Transverse colon (tissue), 4 donors: ENCODE results near the gene C1orf115. TPM values are rescaled to one million over a fixed set of nuclear protein-coding genes. Genes with fewer than 3 reads are reported as not detected.

Experiments
- DNase-seq: peaks from one replicate; pipeline ENCODE4 v3.0.0-alpha.2; 2019
- H3K27ac ChIP-seq, 4 donors: fragments of 200-600 bp; sonication (generic); 2 replicates each; pipeline ENCODE4 v1.5.1; 2016 to 2018; ENCODE audit warnings: inconsistent platforms in 4 of 4
- H3K27me3 ChIP-seq: fragments of 200-600 bp; sonication (generic); 2 replicates; pipeline ENCODE4 v1.5.1; 2017; ENCODE audit warnings: inconsistent platforms
- H3K36me3 ChIP-seq, 4 donors: fragments of 200-600 bp; sonication (generic); 2 replicates each; pipeline ENCODE4 v1.5.1; 2017 to 2019; ENCODE audit warnings: inconsistent platforms in 4 of 4
- H3K4me1 ChIP-seq, 4 donors: fragments of 200-600 bp; sonication (generic); 2 replicates each; pipeline ENCODE4 v1.5.1; 2017 to 2020; ENCODE audit warnings: inconsistent platforms in 4 of 4
- H3K4me3 ChIP-seq, 4 donors: fragments of 200-600 bp; sonication (generic); 1 replicate in 1 of 4; 2 replicates in 3 of 4; pipeline versions ENCODE4 v1.5.1 to v1.6.1; 2017 to 2019; ENCODE audit warnings: inconsistent platforms in 4 of 4
- H3K9me3 ChIP-seq, 2 donors: fragments of 200-600 bp; sonication (generic); 2 replicates each; pipeline ENCODE4 v1.5.1; 2017 to 2019; ENCODE audit warnings: inconsistent platforms in 2 of 2
- EP300 ChIP-seq: sonication (generic); formaldehyde crosslinking; IDR thresholded peaks from one replicate; pipeline ENCODE4 v1.6.1; 2017; ENCODE audit warnings: antibody characterized with exemption, low read depth
- POLR2A ChIP-seq: fragments of 450-650 bp; IDR thresholded peaks from one replicate; pipeline ENCODE4 v1.6.1; 2016; ENCODE audit warnings: antibody characterized with exemption, mild to moderate bottlenecking, moderate library complexity
- POLR2AphosphoS5 ChIP-seq, 3 donors: sonication (generic); formaldehyde crosslinking; IDR thresholded peaks; one replicate each; pipeline ENCODE4 v1.6.1; 2016; ENCODE audit warnings: antibody characterized with exemption in 3 of 3
- WGBS, 2 donors: methylation state at CpG; one replicate each; pipeline ENCODE4 v1.1.5; 2018; ENCODE audit warnings: low coverage in 1 of 2; 5-methylcytosine and 5-hydroxymethylcytosine counted together
- in situ Hi-C, 4 donors: fragments of 200-750 bp; cut with MboI; loops; one replicate each; pipeline versions ENCODE4 v1.15.0 to v1.15.1; 2017; ENCODE audit warnings: low sequenced_read_pairs in 3 of 4, low pct_ligation_motif_present in 1 of 4, low pct_unique_long_range_greater_than_20kb in 1 of 4
- intact Hi-C: fragments of 100-400 bp; cut with DNase I; formaldehyde crosslinking; loops from one replicate; pipeline ENCODE4 v1.15.1; 2023; ENCODE audit warnings: low total_unique reads
- total RNA-seq, 4 donors: library from RNA; depleted of rRNA; stranded (reverse); fragments of >200 nt; gene quantifications; one replicate each; pipeline ENCODE4 v1.1.0, GENCODE V29; 2016
- TF ChIP-seq, protein P1 (sequence below), 5 experiments: fragments of 200-600 bp in 3 of 5; fragments of 450-650 bp in 2 of 5; sonication (generic) in 3 of 5; IDR thresholded peaks; 1 replicate in 2 of 5; 2 replicates in 3 of 5; pipeline ENCODE4 v1.5.1; 2016 to 2017; ENCODE audit warnings: antibody characterized with exemption in 5 of 5, inconsistent platforms in 3 of 5, mild to moderate bottlenecking in 2 of 5, moderate library complexity in 1 of 5

The C1orf115 gene
- total RNA-seq, 4 donors from 2014 or later, result 43.2 to 153 (median 103) TPM

GRCh38 chr1:220730486-220730885 is 40.3 kb downstream of the C1orf115 start:
- no peaks in the 10 kb centered on the region for H3K9me3 ChIP-seq
- peaks cover 0 to 28% (median 17%) of the 10 kb centered on the region in 4 donors for H3K4me1 ChIP-seq
- WGBS, 2 donors, result 81 to 87% methylated on average over 2 of the region's 2 CpGs
- intact Hi-C loops, result no loop called here
- in situ Hi-C loops, result loop anchor here in 1 of 4 donors (10.0 kb wide), 1 partner anchor 46 kb away; no protein-coding TSS in a partner anchor
- no peak for DNase-seq
- no peak overlapping the region for H3K4me3 ChIP-seq
- TF ChIP-seq POLR2A, result no peak
- no peak for TF ChIP-seq POLR2AphosphoS5 (IDR thresholded peaks at IDR 0.05)
- no peak for TF ChIP-seq EP300
- TF ChIP-seq, protein P1, sequence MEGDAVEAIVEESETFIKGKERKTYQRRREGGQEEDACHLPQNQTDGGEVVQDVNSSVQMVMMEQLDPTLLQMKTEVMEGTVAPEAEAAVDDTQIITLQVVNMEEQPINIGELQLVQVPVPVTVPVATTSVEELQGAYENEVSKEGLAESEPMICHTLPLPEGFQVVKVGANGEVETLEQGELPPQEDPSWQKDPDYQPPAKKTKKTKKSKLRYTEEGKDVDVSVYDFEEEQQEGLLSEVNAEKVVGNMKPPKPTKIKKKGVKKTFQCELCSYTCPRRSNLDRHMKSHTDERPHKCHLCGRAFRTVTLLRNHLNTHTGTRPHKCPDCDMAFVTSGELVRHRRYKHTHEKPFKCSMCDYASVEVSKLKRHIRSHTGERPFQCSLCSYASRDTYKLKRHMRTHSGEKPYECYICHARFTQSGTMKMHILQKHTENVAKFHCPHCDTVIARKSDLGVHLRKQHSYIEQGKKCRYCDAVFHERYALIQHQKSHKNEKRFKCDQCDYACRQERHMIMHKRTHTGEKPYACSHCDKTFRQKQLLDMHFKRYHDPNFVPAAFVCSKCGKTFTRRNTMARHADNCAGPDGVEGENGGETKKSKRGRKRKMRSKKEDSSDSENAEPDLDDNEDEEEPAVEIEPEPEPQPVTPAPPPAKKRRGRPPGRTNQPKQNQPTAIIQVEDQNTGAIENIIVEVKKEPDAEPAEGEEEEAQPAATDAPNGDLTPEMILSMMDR (IDR thresholded peaks at IDR 0.05), result no peak
- no peaks in the 10 kb centered on the region for H3K27me3 ChIP-seq
- H3K36me3 ChIP-seq, result no peaks in the 10 kb centered on the region
- H3K27ac ChIP-seq, result no peak overlapping the region

GRCh38 chr1:220732137-220732536 is 42.0 kb downstream of the C1orf115 start:
- peaks cover 0 to 28% (median 17%) of the 10 kb centered on the region in 4 donors for H3K4me1 ChIP-seq
- no peaks in the 10 kb centered on the region for H3K27me3 ChIP-seq
- no peak overlapping the region for H3K4me3 ChIP-seq
- intact Hi-C loops (no loop called here), in situ Hi-C loops (loop anchor here in 1 of 4 donors (10.0 kb wide), 1 partner anchor 47 kb away; no protein-coding TSS in a partner anchor)
- H3K9me3 ChIP-seq, result no peaks in the 10 kb centered on the region
- TF ChIP-seq EP300 (no peak), POLR2A (no peak), POLR2AphosphoS5 (IDR thresholded peaks at IDR 0.05) (no peak)
- TF ChIP-seq, protein P1 (IDR thresholded peaks at IDR 0.05), result no peak
- 63 to 81% methylated on average over 2 to 3 of the region's 3 CpGs for WGBS, 2 donors
- H3K36me3 ChIP-seq, result no peaks in the 10 kb centered on the region
- H3K27ac ChIP-seq, result peak overlapping the region in 3 of 4 donors; percentile 45 to 72 (median 62)
- no peak for DNase-seq

- DNase-seq, result no peak
- TF ChIP-seq POLR2A (no peak), EP300 (no peak), POLR2AphosphoS5 (IDR thresholded peaks at IDR 0.05) (no peak)
- TF ChIP-seq, protein P1 (IDR thresholded peaks at IDR 0.05), result no peak
- Histone ChIP-seq H3K27ac (peak overlapping the region; percentile 26 to 72 (median 54)), H3K9me3 (no peaks in the 10 kb centered on the region), H3K36me3 (no peaks in the 10 kb centered on the region), H3K27me3 (no peaks in the 10 kb centered on the region), H3K4me3 (peak overlapping the region in 1 of 4 donors; percentile 29), H3K4me1 (peaks cover 0 to 28% (median 17%) of the 10 kb centered on the region in 4 donors)
- intact Hi-C loops (no loop called here), in situ Hi-C loops (loop anchor here in 1 of 4 donors (10.0 kb wide), 1 partner anchor 48 kb away; no protein-coding TSS in a partner anchor)
- 66 to 74% methylated on average over 7 of the region's 7 CpGs for WGBS, 2 donors
These were observed 42.5 kb downstream of the C1orf115 start for GRCh38 chr1:220732621-220733020.

- TF ChIP-seq POLR2A, result no peak
- TF ChIP-seq, protein P1 (IDR thresholded peaks at IDR 0.05), result peak; percentile 82 to 93 (median 91)
- no peak for TF ChIP-seq EP300
- peak in 2 of 3 donors; percentile 35 to 36 for TF ChIP-seq POLR2AphosphoS5 (IDR thresholded peaks at IDR 0.05)
- WGBS, 2 donors, result 1 to 5% methylated on average over 3 to 15 of the region's 15 CpGs
These were observed 43.0 kb downstream of the C1orf115 start for GRCh38 chr1:220733086-220733601.

More at GRCh38 chr1:220733086-220733601, 43.0 kb downstream of the C1orf115 start:
- Histone ChIP-seq H3K27me3 (no peaks in the 10 kb centered on the region), H3K36me3 (no peaks in the 10 kb centered on the region), H3K4me3 (peak overlapping the region in 1 of 4 donors; percentile 29), H3K9me3 (no peaks in the 10 kb centered on the region), H3K4me1 (peaks cover 0 to 28% (median 17%) of the 10 kb centered on the region in 4 donors), H3K27ac (peak overlapping the region; percentile 26 to 72 (median 54))
- intact Hi-C loops (no loop called here), in situ Hi-C loops (loop anchor here in 1 of 4 donors (10.0 kb wide), 1 partner anchor 48 kb away; no protein-coding TSS in a partner anchor)
- DNase-seq, result peak; percentile 84
